CD14-positive monocyte (primary cell): Measurements from ENCODE around the gene RAB31. TPM values are rescaled to one million over a fixed set of nuclear protein-coding genes. Genes with fewer than 3 reads are reported as not detected.

Experiments used
- DNase-seq, 3 donors: peaks; one replicate each; pipeline ENCODE4 v3.0.0-alpha.2; 2011 to 2022
- H2AFZ ChIP-seq: 2 replicates; pipeline ENCODE4 v1.6.0; 2012; ENCODE audit warnings: mild to moderate bottlenecking, low read depth, low read length, inconsistent platforms; ENCODE audit not compliant: insufficient read depth, poor library complexity, severe bottlenecking
- H3K27ac ChIP-seq, 2 donors: 1 replicate in 1 of 2; 2 replicates in 1 of 2; pipeline ENCODE4 v1.5.1; 2012 to 2013; ENCODE audit warnings: low read length in 2 of 2, control low read depth in 1 of 2, inconsistent platforms in 1 of 2, low read depth in 1 of 2, mild to moderate bottlenecking in 1 of 2
- H3K27me3 ChIP-seq, 2 donors: one replicate each; pipeline versions ENCODE4 v1.6.0 to v1.6.1; 2011 to 2013; ENCODE audit warnings: low read length in 2 of 2; ENCODE audit not compliant: control insufficient read depth in 2 of 2, insufficient read depth in 2 of 2
- H3K36me3 ChIP-seq, 2 donors: replicated peaks in 1 of 2; 1 replicate in 1 of 2; 2 replicates in 1 of 2; pipeline versions ENCODE4 v1.5.1 to v1.6.1; 2012 to 2013; ENCODE audit warnings: low read length in 2 of 2, control low read depth in 1 of 2, inconsistent platforms in 1 of 2, mild to moderate bottlenecking in 1 of 2; ENCODE audit not compliant: insufficient read depth in 2 of 2, control insufficient read depth in 1 of 2
- H3K4me1 ChIP-seq, 2 donors: 1 replicate in 1 of 2; 2 replicates in 1 of 2; pipeline versions ENCODE4 v1.5.1 to v1.6.1; 2012 to 2013; ENCODE audit warnings: low read length in 2 of 2, control low read depth in 1 of 2, inconsistent platforms in 1 of 2, mild to moderate bottlenecking in 1 of 2, moderate library complexity in 1 of 2; ENCODE audit not compliant: insufficient read depth in 2 of 2, control insufficient read depth in 1 of 2
- H3K4me2 ChIP-seq: replicated peaks from 2 replicates; pipeline ENCODE3; 2012; ENCODE audit warnings: low read length, moderate library complexity, mild to moderate bottlenecking; ENCODE audit not compliant: poor library complexity, severe bottlenecking; ENCODE audit errors: extremely low read depth
- H3K4me3 ChIP-seq, 3 experiments: fragments of 200-600 bp in 1 of 3; sonication (generic) in 1 of 3; replicated peaks in 1 of 3; 1 replicate in 2 of 3; 2 replicates in 1 of 3; pipeline ENCODE4 v1.5.1; 2011 to 2013; ENCODE audit warnings: low read length in 3 of 3, mild to moderate bottlenecking in 3 of 3, control low read depth in 2 of 3, low read depth in 2 of 3, inconsistent platforms in 1 of 3, moderate library complexity in 1 of 3
- H3K79me2 ChIP-seq: 2 replicates; pipeline ENCODE4 v1.6.0; 2012; ENCODE audit warnings: mild to moderate bottlenecking, control low read depth, inconsistent platforms, low read length, moderate library complexity; ENCODE audit not compliant: insufficient read depth
- H3K9ac ChIP-seq: 2 replicates; pipeline ENCODE4 v1.6.0; 2017; ENCODE audit warnings: low read length, mild to moderate bottlenecking; ENCODE audit not compliant: insufficient read depth, poor library complexity, severe bottlenecking
- H3K9me3 ChIP-seq, 2 donors: replicated peaks in 1 of 2; 1 replicate in 1 of 2; 2 replicates in 1 of 2; pipeline versions ENCODE4 v1.5.1 to v1.6.1; 2012 to 2013; ENCODE audit warnings: low read length in 2 of 2, control low read depth in 1 of 2; ENCODE audit not compliant: control insufficient read depth in 1 of 2, insufficient read depth in 1 of 2
- H4K20me1 ChIP-seq: 2 replicates; pipeline ENCODE4 v1.6.0; 2012; ENCODE audit warnings: mild to moderate bottlenecking, low read length, control low read depth, moderate library complexity; ENCODE audit not compliant: insufficient read depth
- H3K27ac Mint-ChIP-seq, 7 donors: one replicate each; pipeline ENCODE4 v1.8.0; 2020; ENCODE audit warnings: mild to moderate bottlenecking in 7 of 7, mixed read lengths in 7 of 7, moderate library complexity in 6 of 7, inconsistent platforms in 2 of 7
- H3K27me3 Mint-ChIP-seq, 3 donors: one replicate each; pipeline ENCODE4 v1.8.0; 2021 to 2022; ENCODE audit warnings: low read depth in 3 of 3, mild to moderate bottlenecking in 3 of 3, mixed read lengths in 3 of 3, moderate library complexity in 3 of 3, inconsistent platforms in 1 of 3
- H3K36me3 Mint-ChIP-seq, 2 donors: one replicate each; pipeline ENCODE4 v1.8.0; 2020; ENCODE audit warnings: mixed read lengths in 2 of 2, inconsistent platforms in 1 of 2, mild to moderate bottlenecking in 1 of 2
- H3K4me1 Mint-ChIP-seq: one replicate; pipeline ENCODE4 v1.8.0; 2020; ENCODE audit warnings: mild to moderate bottlenecking, mixed read lengths
- H3K4me3 Mint-ChIP-seq, 2 donors: one replicate each; pipeline ENCODE4 v1.8.0; 2020; ENCODE audit warnings: mild to moderate bottlenecking in 2 of 2, mixed read lengths in 2 of 2, moderate library complexity in 1 of 2
- H3K9me3 Mint-ChIP-seq, 7 donors: one replicate each; pipeline ENCODE4 v1.8.0; 2020 to 2022; ENCODE audit warnings: mixed read lengths in 7 of 7, mild to moderate bottlenecking in 6 of 7, moderate library complexity in 6 of 7, inconsistent platforms in 2 of 7
- CTCF ChIP-seq: fragments of 200-600 bp; IDR thresholded peaks from one replicate; pipeline ENCODE4 v1.8.0; 2022; ENCODE audit warnings: antibody characterized with exemption, mild to moderate bottlenecking
- WGBS: methylation state at CpG from one replicate; pipeline ENCODE4 v1.1.5; 2013; ENCODE audit warnings: missing lambda C conversion rate; ENCODE audit not compliant: insufficient coverage; 5-methylcytosine and 5-hydroxymethylcytosine counted together
- intact Hi-C, 2 donors: fragments of 100-400 bp; cut with micrococcal nuclease; formaldehyde crosslinking; loops; one replicate each; pipeline versions ENCODE4 v1.15.0 to v1.15.1; 2023
- polyA plus RNA-seq, 3 donors: library from polyadenylated mRNA; depleted of rRNA in 1 of 3; unstranded in 2 of 3; stranded (reverse) in 1 of 3; fragments of 300-500 nt in 2 of 3; fragments of >200 nt in 1 of 3; fragmentation: Illumina TruSeq in 2 of 3; gene quantifications; 1 replicate in 2 of 3; 2 replicates in 1 of 3; pipeline ENCODE4 v1.2.3, GENCODE V29; 2012 to 2021

Gene RAB31
- polyA plus RNA-seq, 3 donors, result 106 to 367 (median 348) TPM

DNA sequence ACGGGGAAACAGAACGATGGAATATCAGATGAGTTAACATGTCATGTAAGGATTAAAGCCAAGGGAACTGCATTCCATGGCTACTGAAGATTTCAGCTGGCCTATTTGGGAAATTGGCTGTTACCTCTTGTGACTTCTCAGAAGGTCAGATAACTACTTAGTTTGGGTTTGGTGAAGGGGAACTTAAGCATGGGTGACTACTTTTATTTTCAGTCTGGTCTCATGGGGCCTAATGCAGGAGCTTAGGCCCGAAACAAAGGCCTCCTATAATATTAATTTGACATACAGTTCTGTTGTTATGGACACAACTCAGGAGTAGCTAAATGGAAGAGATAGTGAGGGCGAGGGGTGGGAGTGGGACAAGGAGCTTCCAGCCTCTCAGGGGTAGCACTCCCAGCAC is 133.7 kb downstream of the RAB31 start:
- Mint-ChIP-seq H3K36me3 (peaks cover 74 to 90% of the 10 kb centered on the region in 2 donors), H3K9me3 (peaks cover 0 to 2% (median 0%) of the 10 kb centered on the region in 7 donors), H3K27ac (peak overlapping the region in 1 of 7 donors; percentile 66), H3K4me1 (peaks cover 8% of the 10 kb centered on the region), H3K27me3 (peaks cover 0 to 5% (median 0%) of the 10 kb centered on the region in 3 donors), H3K4me3 (no peak overlapping the region)
- Histone ChIP-seq H3K4me1 (no peaks in the 10 kb centered on the region), H3K4me3 (no peak overlapping the region), H4K20me1 (peaks cover 42% of the 10 kb centered on the region), H3K36me3 (peaks cover 49 to 96% of the 10 kb centered on the region in 2 donors), H3K79me2 (peaks cover 40% of the 10 kb centered on the region), H3K9me3 (no peaks in the 10 kb centered on the region), H3K9ac (no peak overlapping the region), H2AFZ (no peak overlapping the region), H3K4me2 (no peak overlapping the region), H3K27ac (peak overlapping the region in 1 of 2 donors; percentile 34), H3K27me3 (no peaks in the 10 kb centered on the region)
- no peak for DNase-seq
- intact Hi-C loops, result no loop called here
- TF ChIP-seq CTCF, result no peak
- 100% methylated on average over 2 of the region's 4 CpGs for WGBS

DNA sequence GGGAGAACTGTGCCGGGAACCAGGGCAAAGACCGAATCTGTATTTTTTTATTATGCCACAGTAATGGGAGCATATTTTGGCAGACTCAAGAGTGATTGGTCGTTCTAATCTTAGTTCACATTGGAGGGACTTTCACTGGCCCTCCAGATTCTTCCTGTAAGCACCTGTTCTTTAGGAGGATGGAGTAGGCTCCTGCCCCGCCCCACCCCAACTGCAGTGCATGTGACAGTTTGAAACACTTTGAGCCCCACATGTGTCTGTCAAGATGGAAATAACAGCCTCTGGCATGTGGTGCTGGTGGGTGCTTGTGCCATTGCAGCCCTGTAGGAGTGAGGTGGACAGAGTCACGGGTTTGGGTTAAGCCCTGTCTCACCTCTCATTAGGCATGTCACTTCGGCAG is 134.3 kb downstream of the RAB31 start:
- Mint-ChIP-seq H3K27ac (peak overlapping the region in 1 of 7 donors; percentile 67), H3K36me3 (peaks cover 76 to 91% of the 10 kb centered on the region in 2 donors), H3K4me3 (no peak overlapping the region), H3K27me3 (peaks cover 0 to 4% (median 0%) of the 10 kb centered on the region in 3 donors), H3K4me1 (peaks cover 15% of the 10 kb centered on the region), H3K9me3 (peaks cover 0 to 2% (median 0%) of the 10 kb centered on the region in 7 donors)
- H3K9ac ChIP-seq, result no peak overlapping the region
- H3K79me2 ChIP-seq, result peaks cover 43% of the 10 kb centered on the region
- no peak overlapping the region for H3K4me2 ChIP-seq
- H3K9me3 ChIP-seq, result no peaks in the 10 kb centered on the region
- intact Hi-C loops, result no loop called here
- 100% methylated on average over 4 of the region's 6 CpGs for WGBS
- H3K4me1 ChIP-seq, result peaks cover under 1 to 5% of the 10 kb centered on the region in 2 donors
- peaks cover 56 to 98% of the 10 kb centered on the region in 2 donors for H3K36me3 ChIP-seq
- H3K27ac ChIP-seq, result peak overlapping the region in 1 of 2 donors; percentile 34
- H2AFZ ChIP-seq, result no peak overlapping the region
- H3K4me3 ChIP-seq, result no peak overlapping the region
- no peaks in the 10 kb centered on the region for H3K27me3 ChIP-seq
- no peak for TF ChIP-seq CTCF
- no peak for DNase-seq
- H4K20me1 ChIP-seq, result peaks cover 39% of the 10 kb centered on the region
